Left ventricle myocardium superior (tissue), 1 donor: ENCODE measurements around the gene ENTHD1. TPM values are rescaled to one million over a fixed set of nuclear protein-coding genes. Genes with fewer than 3 reads are reported as not detected.

Source experiments
- ATAC-seq: fragments of 200-7000 bp; cut with Tn5 transposase; one replicate; pipeline ENCODE4 v1.9.1; 2020; ENCODE audit warnings: mild to moderate bottlenecking, moderate library complexity
- DNase-seq: peaks from one replicate; pipeline ENCODE4 v3.0.0-alpha.2; 2020
- intact Hi-C: fragments of 100-400 bp; cut with micrococcal nuclease; formaldehyde crosslinking; loops from one replicate; pipeline ENCODE4 v1.11.0; 2022
- total RNA-seq: library from RNA; stranded (reverse); fragmentation: NEBNext Ultra II Directional; extraction: Animal tissue kit (Norgen Biotek cat#: 25700); gene quantifications from one replicate; pipeline ENCODE4 v1.2.1, GENCODE V29; 2021
- donor health status: DM: no; HTN: yes; CAD: no; lungs with severe emphysema.

Gene ENTHD1
- total RNA-seq, 1 donor from 2014 or later, result not detected

- intact Hi-C loops, result no loop called here
- ATAC-seq (no peak), DNase-seq (no peak)
Observed at GRCh38 chr22:39926753-39927152, 33.2 kb upstream of the ENTHD1 start.

GRCh38 chr22:39925909-39926679 lies 32.5 kb upstream of the ENTHD1 start:
- intact Hi-C loops, result no loop called here
- DNase-seq, result no peak
- no peak for ATAC-seq

DNA sequence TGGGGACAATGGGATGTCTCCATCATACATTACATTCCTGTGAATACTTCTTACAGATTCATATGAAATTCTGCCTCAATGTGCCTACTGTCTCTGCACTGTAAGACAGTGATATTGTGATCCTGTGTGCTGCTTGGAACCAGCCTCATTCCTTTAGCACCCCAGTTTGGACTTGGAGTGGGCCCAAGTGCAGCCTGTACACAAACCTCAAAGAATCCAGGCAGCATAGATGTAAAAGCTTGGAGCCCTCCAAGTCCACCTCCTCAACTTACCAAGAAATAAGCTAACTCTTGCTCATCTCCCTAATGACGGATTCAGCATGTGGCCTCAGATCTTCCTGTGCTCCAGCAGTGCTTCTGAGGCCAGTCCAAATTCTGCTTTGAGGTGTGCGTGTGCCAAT lies 31.7 kb upstream of the ENTHD1 start:
- ATAC-seq, result no peak
- intact Hi-C loops, result no loop called here
- DNase-seq, result no peak

DNA sequence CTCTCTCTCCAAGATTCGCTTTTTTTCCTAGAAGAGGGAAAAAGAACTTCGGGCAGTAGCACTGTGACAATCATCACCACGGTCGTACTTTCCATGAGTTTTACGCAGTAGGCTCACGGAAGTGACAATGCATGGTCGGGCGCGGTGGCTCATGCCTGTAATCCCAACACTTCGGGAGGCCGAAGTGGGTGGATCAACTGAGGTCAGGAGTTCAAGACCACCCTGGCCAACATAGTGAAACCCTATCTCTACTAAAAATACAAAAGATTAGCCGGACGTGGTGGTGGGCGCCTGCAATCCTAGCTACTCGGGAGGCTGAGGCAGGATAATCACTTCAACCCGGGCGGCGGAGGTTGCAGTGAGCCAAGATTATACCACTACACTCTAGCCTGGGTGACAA lies 30.7 kb upstream of the ENTHD1 start:
- no peak for ATAC-seq
- intact Hi-C loops, result no loop called here
- DNase-seq, result no peak

- no peak for ATAC-seq
Observed at GRCh38 chr22:39923696-39924095, 30.1 kb upstream of the ENTHD1 start.

DNA sequence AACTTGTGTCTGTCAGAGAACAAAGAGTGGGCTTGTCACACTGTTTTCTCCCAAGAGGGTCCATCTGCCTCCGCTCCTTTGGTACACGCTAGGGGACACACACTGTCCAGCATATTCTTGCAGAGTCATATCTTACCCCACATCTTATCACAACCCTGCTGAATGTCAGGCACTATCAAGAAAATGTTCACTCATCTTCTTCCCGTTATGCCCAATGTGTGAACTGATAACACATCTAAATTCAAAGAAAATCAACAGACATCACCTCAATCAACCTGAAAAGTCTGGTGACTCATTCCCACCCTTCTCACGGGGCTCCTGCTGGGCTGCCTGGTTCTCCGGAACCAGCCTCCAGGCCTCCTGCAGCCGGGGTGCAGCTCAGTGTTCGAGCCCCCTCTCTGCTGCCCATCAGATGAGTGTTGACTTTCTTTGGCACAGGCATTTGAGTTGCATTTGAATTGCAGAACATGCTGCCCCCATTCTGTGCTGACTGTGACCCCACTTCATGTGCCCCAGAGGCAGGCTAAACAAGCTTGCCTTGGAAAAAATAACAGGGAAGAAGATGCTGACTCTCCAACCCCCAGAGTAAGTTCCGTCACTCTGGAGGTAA lies 26.7 kb upstream of the ENTHD1 start:
- ATAC-seq (no peak), DNase-seq (no peak)
- intact Hi-C loops, result no loop called here

More at GRCh38 chr22:39923696-39924095, 30.1 kb upstream of the ENTHD1 start:
- intact Hi-C loops, result no loop called here
- DNase-seq, result no peak

DNA sequence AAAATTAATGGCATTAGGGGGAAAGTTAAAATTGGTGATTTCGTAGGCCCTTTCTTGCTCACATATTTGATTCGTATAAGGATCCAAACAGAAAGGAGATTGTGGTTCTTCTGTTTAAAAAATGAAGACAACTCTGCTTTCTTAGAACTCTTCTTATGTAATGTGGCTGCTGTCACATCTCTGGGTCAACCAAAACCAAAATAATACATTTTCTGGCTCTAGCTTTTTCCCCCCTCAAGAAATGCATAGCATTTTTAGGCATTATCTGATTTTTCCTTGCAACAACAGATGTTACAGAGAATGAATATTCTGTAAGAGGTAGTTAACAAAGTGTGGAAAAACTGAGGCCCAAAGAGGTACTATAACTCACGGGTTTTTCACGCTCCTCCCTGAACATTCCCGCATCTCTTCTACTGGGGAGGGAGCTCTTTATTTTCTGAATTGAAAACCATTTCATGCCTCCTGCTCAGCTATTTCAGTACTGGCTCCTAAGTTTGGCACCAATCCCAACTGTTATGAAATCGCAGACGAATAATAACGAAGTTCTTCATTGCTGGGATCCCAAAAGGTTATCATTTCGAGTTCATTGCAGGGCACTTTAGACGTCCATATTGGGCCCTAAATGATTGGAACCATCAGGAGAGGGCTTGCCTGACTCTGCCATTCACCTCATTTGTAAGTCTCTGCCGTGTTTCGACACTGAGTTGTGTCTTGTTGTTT lies 24.4 kb upstream of the ENTHD1 start:
- ATAC-seq (no peak), DNase-seq (no peak)
- intact Hi-C loops, result no loop called here

DNA sequence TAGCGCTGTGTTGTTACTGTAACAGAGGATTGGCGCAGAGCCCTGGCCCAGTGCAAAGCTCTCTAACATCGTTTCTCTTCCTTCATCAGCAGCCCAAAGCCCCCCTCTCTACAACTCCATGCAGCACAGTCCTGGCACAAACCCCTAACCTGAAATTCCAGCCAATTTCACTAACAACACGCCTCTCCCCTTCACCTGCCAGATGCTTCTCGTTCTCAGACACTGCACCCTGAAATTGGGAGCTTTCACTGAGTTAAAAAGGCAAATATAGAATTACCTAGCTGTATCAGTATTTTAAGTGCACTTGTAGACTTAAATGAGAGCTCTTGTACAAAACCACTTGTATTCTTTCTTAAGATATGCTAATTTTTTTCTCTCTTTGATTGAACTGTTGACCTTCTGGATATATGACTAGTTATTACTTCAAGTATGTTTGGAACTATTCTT lies 23.7 kb upstream of the ENTHD1 start:
- intact Hi-C loops, result no loop called here
- no peak for ATAC-seq
- DNase-seq, result no peak

DNA sequence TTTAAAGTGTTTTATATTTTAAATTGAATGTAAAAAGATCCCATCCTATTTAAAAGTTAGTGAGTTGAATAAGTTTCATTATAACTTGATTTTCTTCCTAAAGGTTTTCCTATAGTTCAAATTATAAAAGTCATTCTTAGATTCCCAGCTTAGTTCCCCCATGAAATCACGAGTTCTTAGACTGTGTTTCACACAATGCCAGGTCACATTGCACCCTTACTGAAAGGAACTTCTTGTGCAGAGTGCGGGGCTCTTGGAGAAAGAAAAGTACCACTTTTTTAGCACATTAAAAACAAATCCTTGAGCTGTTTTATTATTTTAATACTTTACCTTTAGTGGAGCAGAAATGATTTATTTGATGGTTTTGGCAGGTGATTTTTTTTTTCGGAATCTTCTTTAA lies 22.9 kb upstream of the ENTHD1 start:
- DNase-seq (no peak), ATAC-seq (no peak)
- intact Hi-C loops, result no loop called here

DNA sequence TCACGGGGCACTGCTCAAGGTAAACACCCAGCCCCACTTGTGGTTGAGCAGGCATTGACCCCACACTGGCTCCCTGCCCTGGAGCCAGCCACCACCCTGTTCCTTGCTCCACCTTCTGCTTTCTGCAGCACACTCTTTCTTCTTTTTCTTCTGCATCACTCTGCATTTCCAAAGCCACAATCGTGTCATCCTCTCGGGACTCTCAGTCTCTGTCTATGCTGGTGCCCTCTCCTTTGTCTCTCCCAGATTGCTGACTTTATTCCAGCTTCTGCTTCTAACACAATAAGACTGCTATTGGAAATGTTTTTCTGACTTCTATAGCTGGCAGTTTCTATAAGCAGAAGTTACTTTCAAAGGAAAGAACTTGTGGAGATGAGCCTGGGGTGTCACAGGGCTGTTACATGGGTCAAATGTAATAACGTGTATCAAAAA lies 21.8 kb upstream of the ENTHD1 start:
- DNase-seq (no peak), ATAC-seq (no peak)
- intact Hi-C loops, result no loop called here

DNA sequence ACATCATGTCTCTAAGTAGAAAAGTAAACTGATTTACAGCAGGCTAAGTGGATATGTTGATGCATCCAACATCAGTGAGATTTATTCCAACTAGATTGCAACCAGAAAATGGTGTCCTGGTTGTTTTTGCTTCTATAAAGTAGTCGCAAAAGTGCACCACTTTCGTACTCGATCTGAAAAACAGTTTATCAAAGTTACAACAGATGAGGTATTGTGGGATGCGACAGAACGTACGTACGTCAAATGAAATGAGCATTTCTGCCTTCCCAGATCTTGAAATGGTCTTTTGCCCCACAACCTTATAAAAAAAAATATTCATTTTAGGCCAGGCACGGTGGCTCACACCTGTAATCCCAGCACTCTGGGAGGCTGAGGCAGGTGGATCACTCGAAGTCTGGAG lies 21.0 kb upstream of the ENTHD1 start:
- no peak for ATAC-seq
- intact Hi-C loops, result no loop called here
- no peak for DNase-seq

GRCh38 chr22:39913886-39914285 lies 20.3 kb upstream of the ENTHD1 start:
- intact Hi-C loops, result no loop called here
- DNase-seq (no peak), ATAC-seq (no peak)

- intact Hi-C loops, result no loop called here
- DNase-seq (no peak), ATAC-seq (no peak)
Observed at GRCh38 chr22:39913321-39913720, 19.8 kb upstream of the ENTHD1 start.

- DNase-seq (no peak), ATAC-seq (no peak)
- intact Hi-C loops, result no loop called here
Observed at GRCh38 chr22:39910876-39911613, 17.5 kb upstream of the ENTHD1 start.

DNA sequence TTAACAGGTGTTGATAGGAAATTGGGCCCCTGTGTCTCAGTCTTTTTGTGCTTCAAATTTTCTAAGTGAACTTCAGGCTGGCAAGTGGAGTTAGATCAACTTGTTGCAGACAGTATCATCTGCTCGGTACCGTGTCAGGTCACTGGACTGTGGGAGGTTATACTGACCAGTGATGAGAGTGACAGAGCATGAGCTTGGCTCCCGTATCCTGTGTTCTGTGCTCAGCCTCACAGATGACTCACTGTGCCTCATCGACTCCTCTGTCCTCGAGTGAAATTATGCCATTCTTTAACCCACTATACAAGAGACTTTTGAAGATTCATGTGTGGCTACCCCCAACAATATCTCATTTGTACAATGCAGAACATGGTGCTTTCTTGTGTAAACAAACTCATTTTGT lies 15.2 kb upstream of the ENTHD1 start:
- DNase-seq (no peak), ATAC-seq (no peak)
- intact Hi-C loops, result no loop called here

DNA sequence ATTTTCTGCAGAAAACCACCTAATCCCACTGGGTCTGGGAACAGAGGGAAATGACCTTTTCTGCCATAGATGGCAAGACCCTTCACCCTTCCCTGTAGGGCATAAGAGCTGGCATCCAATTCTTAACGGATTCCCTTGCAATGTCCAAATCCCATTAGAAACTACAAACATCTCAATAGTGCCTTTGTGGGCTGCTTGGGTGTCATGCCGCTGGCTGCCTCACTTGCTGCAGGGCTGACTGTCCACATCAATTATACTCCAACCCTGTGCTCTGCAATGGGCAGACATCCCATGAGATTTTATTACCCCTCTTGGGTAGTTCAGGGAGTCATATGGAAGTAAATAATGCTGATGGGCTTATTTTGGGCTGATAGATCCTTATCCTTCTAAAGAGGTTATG lies 14.6 kb upstream of the ENTHD1 start:
- ATAC-seq (no peak), DNase-seq (no peak)
- intact Hi-C loops, result no loop called here

DNA sequence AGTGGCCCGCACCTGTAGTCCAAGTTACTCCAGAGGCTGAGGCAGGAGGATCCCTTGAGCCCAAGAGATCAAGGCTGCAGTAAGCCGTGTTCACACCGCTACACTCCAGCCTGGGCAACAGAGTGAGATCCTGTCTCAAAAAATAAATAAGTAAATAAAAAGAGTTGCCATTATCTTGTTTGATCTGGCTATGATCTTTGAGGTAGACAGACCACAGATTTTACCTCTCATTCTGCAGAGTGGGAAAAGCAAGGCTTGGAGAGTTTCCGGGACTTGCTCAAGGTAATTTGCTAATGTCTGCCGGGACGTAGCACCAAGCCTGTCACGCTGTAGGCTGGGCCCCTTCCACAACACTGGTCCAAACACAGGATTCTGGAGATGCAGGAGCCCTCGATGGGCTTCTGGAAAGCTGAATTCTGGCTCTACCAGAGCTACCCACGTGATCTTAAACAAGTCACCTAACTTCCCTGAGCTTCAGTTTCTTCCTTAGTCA lies 14.1 kb upstream of the ENTHD1 start:
- intact Hi-C loops, result no loop called here
- ATAC-seq (no peak), DNase-seq (no peak)

DNA sequence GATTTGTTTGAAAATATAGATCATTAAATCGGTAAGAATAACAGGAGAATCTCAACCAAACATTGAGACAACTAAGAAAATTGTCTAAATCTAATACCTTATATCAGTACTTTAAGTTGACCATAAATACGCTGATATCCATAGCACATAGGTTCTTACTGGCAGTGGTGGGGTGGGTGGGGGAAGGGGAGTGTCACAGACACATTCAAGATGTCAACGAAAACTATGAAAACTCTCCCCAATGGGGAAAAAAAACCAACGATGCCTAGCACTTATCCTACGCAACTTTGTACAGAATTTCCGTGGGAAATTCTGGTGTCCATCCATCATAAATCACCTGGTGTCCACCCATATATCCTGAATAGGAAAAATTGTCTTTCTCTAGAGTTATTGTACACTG lies 13.5 kb upstream of the ENTHD1 start:
- DNase-seq, result no peak
- intact Hi-C loops, result no loop called here
- no peak for ATAC-seq

GRCh38 chr22:39906207-39906606 lies 12.6 kb upstream of the ENTHD1 start:
- DNase-seq (no peak), ATAC-seq (no peak)
- intact Hi-C loops, result no loop called here

DNA sequence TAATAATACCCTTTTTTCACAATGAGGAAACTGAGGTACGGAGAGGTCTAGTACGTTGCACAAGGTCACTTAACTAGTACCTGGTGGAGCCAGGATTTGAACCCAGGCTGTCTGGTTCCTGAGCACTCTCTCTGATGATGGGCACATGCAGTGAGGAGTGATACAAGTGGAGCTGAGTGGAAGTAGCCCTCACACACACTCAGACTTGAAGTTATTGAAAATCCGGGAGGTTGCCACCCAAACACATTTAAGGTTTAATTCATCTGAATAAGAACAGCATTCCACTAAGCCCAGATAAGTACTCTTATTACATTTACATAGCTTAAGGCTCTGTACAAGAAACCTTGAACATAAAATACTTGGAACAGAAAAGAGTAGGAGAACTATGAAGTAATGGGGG lies 12.1 kb upstream of the ENTHD1 start:
- no peak for DNase-seq
- intact Hi-C loops, result no loop called here
- ATAC-seq, result no peak
